K562 (cell line): ENCODE measurements around the gene COPG2. TPM values are rescaled to one million over a fixed set of nuclear protein-coding genes. Genes with fewer than 3 reads are reported as not detected.
A peak's percentile ranks its signal among the peaks of the same experiment; 100 is the strongest.

ENCODE experiments used
- BRF1 ChIP-seq: IDR thresholded peaks from 3 replicates; pipeline ENCODE4 v1.6.1; 2011; ENCODE audit warnings: borderline replicate concordance, mild to moderate bottlenecking; ENCODE audit not compliant: insufficient read length; ENCODE audit errors: extremely low read depth
- CBX2 ChIP-seq: fragments of 200-600 bp; sonication (generic); IDR thresholded peaks from one replicate; pipeline ENCODE4 v1.6.1; 2012; ENCODE audit warnings: mild to moderate bottlenecking, low read length, inconsistent platforms; ENCODE audit not compliant: insufficient read depth, poor library complexity, severe bottlenecking
- CTBP1 ChIP-seq: fragments of 450-650 bp; IDR thresholded peaks from 2 replicates; pipeline ENCODE4 v1.6.1; 2016; ENCODE audit warnings: borderline replicate concordance
- ETV1 ChIP-seq: fragments of 450-650 bp; conservative IDR thresholded peaks from 2 replicates; pipeline ENCODE4 v1.6.1; 2016; ENCODE audit warnings: missing genetic modification characterization, control low read depth, low read depth, missing compliant biosample characterization
- TCF3 ChIP-seq: sonication (generic); formaldehyde crosslinking; IDR thresholded peaks from 2 replicates; pipeline ENCODE4 v1.4.0; 2020; ENCODE audit warnings: mild to moderate bottlenecking, missing genetic modification reagents
- ZBTB49 ChIP-seq: sonication (generic); formaldehyde crosslinking; IDR thresholded peaks from 2 replicates; pipeline ENCODE4 v1.8.0; 2022; ENCODE audit warnings: missing genetic modification reagents, mild to moderate bottlenecking, borderline replicate concordance
- ZNF197 ChIP-seq: fragments of 200-800 bp; sonication (Bioruptor generic); IDR thresholded peaks from 2 replicates; pipeline ENCODE4 v1.6.1; 2016; ENCODE audit warnings: low read depth, missing genetic modification characterization, missing compliant biosample characterization
- ZNF277 ChIP-seq: fragments of 250-450 bp; sonication (Bioruptor Pico); IDR thresholded peaks from 2 replicates; pipeline ENCODE4 v1.8.0; 2022; ENCODE audit warnings: inconsistent platforms, mild to moderate bottlenecking, moderate library complexity, borderline replicate concordance
- polyA plus RNA-seq, 8 experiments: library from polyadenylated mRNA; depleted of rRNA in 4 of 8; stranded (reverse) in 5 of 8; unstranded in 3 of 8; fragments of >200 nt; fragmentation: Nextera tagmentation in 2 of 8; fragmentation: Illumina TruSeq in 1 of 8; extraction: Ambion mirVana in 2 of 8; extraction: Trizol in 1 of 8; gene quantifications; 2 replicates each; pipeline versions ENCODE4 v1.2.1 to v1.2.3, GENCODE V29; 2011 to 2014; ENCODE audit warnings: inconsistent platforms in 1 of 8, missing spikeins in 1 of 8
- total RNA-seq, 7 experiments: library from RNA; depleted of rRNA in 6 of 7; stranded (reverse); fragments of >200 nt in 6 of 7; fragmentation: Illumina TruSeq in 2 of 7; extraction: Trizol in 2 of 7; gene quantifications; 2 replicates each; pipeline versions ENCODE4 v1.2.1 to v1.2.3, GENCODE V29; 2011 to 2021; ENCODE audit warnings: low replicate concordance in 1 of 7

COPG2 gene
- total and polyA plus RNA-seq, 9 of the 15 experiments (the other 6 are each of a cell fraction or from before 2014, with no cell fraction given), result 6.6 to 104 (median 32.5) TPM

GRCh38 chr7:130566168-130566897 is 102.2 kb downstream of the COPG2 start (continued):
- TF ChIP-seq ZBTB49 (CRISPR knock-in tag), result no peak
- no peak for TF ChIP-seq ZNF197 (CRISPR knock-in tag)
- no peak for TF ChIP-seq BRF1
- 0 out of 2 replicates have a peak, but pooled peaks have one; percentile 23 for TF ChIP-seq ETV1 (tag)
- no peak for TF ChIP-seq CBX2
- peak; percentile 13; the same call in 1 of the 2 replicates for TF ChIP-seq TCF3 (CRISPR knock-in tag)
- TF ChIP-seq ZNF277, result no peak
- peak; percentile 73; the same call in 1 of the 2 replicates for TF ChIP-seq CTBP1
